HepG2 (cell line): Measurements from ENCODE around the gene SPATA33. TPM values are rescaled to one million over a fixed set of nuclear protein-coding genes. Genes with fewer than 3 reads are reported as not detected.

ENCODE experiments used
- FOXK2 ChIP-seq: fragments of 450-650 bp; IDR thresholded peaks from 2 replicates; pipeline ENCODE4 v1.6.1; 2016
- GLI4 ChIP-seq: sonication (generic); formaldehyde crosslinking; IDR thresholded peaks from 2 replicates; pipeline ENCODE4 v1.5.1; 2020; ENCODE audit warnings: missing genetic modification reagents, mild to moderate bottlenecking, moderate library complexity, borderline replicate concordance
- HES4 ChIP-seq: sonication (generic); formaldehyde crosslinking; IDR thresholded peaks from 2 replicates; pipeline ENCODE4 v1.9.0; 2021; ENCODE audit warnings: mild to moderate bottlenecking, missing genetic modification reagents, borderline replicate concordance
- HMGA1 ChIP-seq: sonication (generic); formaldehyde crosslinking; conservative IDR thresholded peaks from 2 replicates; pipeline ENCODE4 v1.4.0; 2020; ENCODE audit warnings: missing genetic modification reagents
- HNF4A ChIP-seq: sonication (generic); formaldehyde crosslinking; IDR thresholded peaks from 2 replicates; pipeline ENCODE4 v1.4.0; 2020; ENCODE audit warnings: missing genetic modification reagents
- HOXA9 ChIP-seq: sonication (generic); formaldehyde crosslinking; IDR thresholded peaks from 2 replicates; pipeline ENCODE4 v1.8.1; 2022; ENCODE audit warnings: missing genetic modification reagents, mild to moderate bottlenecking, moderate library complexity, borderline replicate concordance
- IKZF4 ChIP-seq: sonication (generic); formaldehyde crosslinking; IDR thresholded peaks from 2 replicates; pipeline ENCODE4 v1.5.1; 2020; ENCODE audit warnings: borderline replicate concordance, mild to moderate bottlenecking, low read depth, missing genetic modification reagents; ENCODE audit errors: not compliant biosample characterization
- JUNB ChIP-seq: sonication (generic); formaldehyde crosslinking; IDR thresholded peaks from 2 replicates; pipeline ENCODE4 v1.8.0; 2022; ENCODE audit warnings: missing genetic modification reagents, mild to moderate bottlenecking, borderline replicate concordance
- KDM2A ChIP-seq: sonication (generic); formaldehyde crosslinking; IDR thresholded peaks from 2 replicates; pipeline ENCODE4 v1.4.0; 2020; ENCODE audit warnings: low read depth, missing genetic modification reagents, borderline replicate concordance
- MTF2 ChIP-seq: sonication (generic); formaldehyde crosslinking; IDR thresholded peaks from 2 replicates; pipeline ENCODE4 v1.5.0; 2020; ENCODE audit warnings: missing genetic modification reagents, borderline replicate concordance
- RARG ChIP-seq: sonication (generic); formaldehyde crosslinking; IDR thresholded peaks from 2 replicates; pipeline ENCODE4 v1.4.0; 2020; ENCODE audit warnings: low read depth, mild to moderate bottlenecking, missing genetic modification reagents
- TBX3 ChIP-seq: fragments of 450-650 bp; IDR thresholded peaks from 2 replicates; pipeline ENCODE4 v1.6.1; 2017; ENCODE audit warnings: antibody characterized with exemption, mild to moderate bottlenecking, inconsistent platforms, borderline replicate concordance
- THAP11 ChIP-seq: IDR thresholded peaks from 2 replicates; pipeline ENCODE4 v1.6.1; 2016; ENCODE audit warnings: missing biosample characterization, missing genetic modification reagents
- YEATS4 ChIP-seq: sonication (generic); formaldehyde crosslinking; IDR thresholded peaks from 2 replicates; pipeline ENCODE4 v1.4.0; 2020; ENCODE audit warnings: missing genetic modification reagents, borderline replicate concordance
- ZNF138 ChIP-seq: sonication (generic); formaldehyde crosslinking; IDR thresholded peaks from 2 replicates; pipeline ENCODE4 v1.5.0; 2020; ENCODE audit warnings: mild to moderate bottlenecking, low read depth, missing genetic modification reagents
- ZNF256 ChIP-seq: sonication (generic); formaldehyde crosslinking; conservative IDR thresholded peaks from 2 replicates; pipeline ENCODE4 v1.4.0; 2020; ENCODE audit warnings: missing genetic modification reagents
- ZNF274 ChIP-seq: sonication (generic); formaldehyde crosslinking; IDR thresholded peaks from 2 replicates; pipeline ENCODE4 v1.5.1; 2020; ENCODE audit warnings: mild to moderate bottlenecking, missing genetic modification reagents
- ZNF7 ChIP-seq: IDR thresholded peaks from 2 replicates; pipeline ENCODE4 v1.6.1; 2016; ENCODE audit warnings: missing biosample characterization, missing genetic modification reagents
- ZNF788 ChIP-seq: sonication (generic); formaldehyde crosslinking; IDR thresholded peaks from 2 replicates; pipeline ENCODE4 v1.5.0; 2020; ENCODE audit warnings: mild to moderate bottlenecking, missing genetic modification reagents, borderline replicate concordance
- polyA plus RNA-seq, 8 experiments: library from polyadenylated mRNA; depleted of rRNA in 3 of 8; stranded (reverse) in 7 of 8; unstranded in 1 of 8; fragments of >200 nt; fragmentation: Illumina TruSeq in 4 of 8; extraction: Trizol in 4 of 8; gene quantifications; 2 replicates each; pipeline versions ENCODE4 v1.2.1 to v1.2.3, GENCODE V29; 2011 to 2016; ENCODE audit warnings: low read depth in 4 of 8, missing spikeins in 1 of 8, mixed read lengths in 1 of 8; ENCODE audit not compliant: insufficient read depth in 1 of 8
- total RNA-seq, 5 experiments: library from RNA; depleted of rRNA; stranded (reverse); fragments of >200 nt; fragmentation: Illumina TruSeq; extraction: Trizol; gene quantifications; 2 replicates each; pipeline ENCODE4 v1.2.3, GENCODE V29; 2016; ENCODE audit warnings: low read depth in 1 of 5
- TF ChIP-seq, protein P1 (sequence below): sonication (generic); formaldehyde crosslinking; IDR thresholded peaks from 2 replicates; pipeline ENCODE4 v1.5.0; 2020; ENCODE audit warnings: missing genetic modification reagents
- TF ChIP-seq, protein P2 (sequence below): sonication (generic); formaldehyde crosslinking; IDR thresholded peaks from 2 replicates; pipeline ENCODE4 v1.9.0; 2022; ENCODE audit warnings: low read depth, missing genetic modification reagents
- TF ChIP-seq, protein P3 (sequence below): sonication (generic); formaldehyde crosslinking; IDR thresholded peaks from 2 replicates; pipeline ENCODE4 v1.4.0; 2020; ENCODE audit warnings: missing genetic modification reagents, mild to moderate bottlenecking, borderline replicate concordance

SPATA33 gene
- total and polyA plus RNA-seq, 2 of the 13 experiments (the other 11 are each of a cell fraction or from before 2014, with no cell fraction given): 5.7 to 11.0 TPM

DNA sequence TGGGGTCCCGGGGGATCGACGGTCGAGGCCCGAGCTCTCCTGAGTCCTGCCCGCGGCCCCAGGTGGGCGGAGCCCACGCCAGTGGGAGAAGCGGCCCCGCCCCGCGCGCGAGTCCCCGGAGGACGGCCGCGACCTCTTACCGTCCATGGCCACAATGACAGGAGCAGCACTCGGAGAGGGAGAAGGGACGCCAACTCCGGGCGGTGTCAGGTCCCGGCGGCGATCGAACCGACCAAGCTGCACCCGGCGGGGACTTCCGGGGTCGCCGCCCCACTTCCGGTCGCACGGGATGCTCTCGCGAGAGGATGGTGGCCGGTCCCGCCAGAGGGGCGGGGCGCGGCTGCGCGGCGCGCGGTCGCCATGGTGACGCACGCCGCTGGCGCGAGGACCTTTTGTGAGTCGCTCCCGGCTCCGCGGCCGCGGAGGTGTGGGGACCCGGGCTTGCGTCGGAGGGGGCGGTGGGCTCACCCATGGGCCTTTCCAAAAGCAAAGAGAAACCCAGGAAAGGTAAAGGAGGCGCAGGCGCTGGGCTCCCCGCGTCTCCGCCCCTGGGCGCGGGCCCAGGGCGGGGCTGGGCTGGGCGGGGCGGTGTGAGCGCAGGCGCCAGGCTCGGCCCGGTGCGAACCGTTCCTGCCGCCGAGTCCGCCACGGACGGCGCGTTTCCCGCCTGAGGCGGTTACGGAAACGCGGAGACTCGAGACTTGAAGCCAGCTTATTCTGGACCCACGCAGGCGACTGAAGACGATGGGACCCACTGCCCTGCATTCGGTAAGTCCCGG is at the start of gene SPATA33, which contains the start of gene CHMP1A (continued):
- TF ChIP-seq, protein P1, sequence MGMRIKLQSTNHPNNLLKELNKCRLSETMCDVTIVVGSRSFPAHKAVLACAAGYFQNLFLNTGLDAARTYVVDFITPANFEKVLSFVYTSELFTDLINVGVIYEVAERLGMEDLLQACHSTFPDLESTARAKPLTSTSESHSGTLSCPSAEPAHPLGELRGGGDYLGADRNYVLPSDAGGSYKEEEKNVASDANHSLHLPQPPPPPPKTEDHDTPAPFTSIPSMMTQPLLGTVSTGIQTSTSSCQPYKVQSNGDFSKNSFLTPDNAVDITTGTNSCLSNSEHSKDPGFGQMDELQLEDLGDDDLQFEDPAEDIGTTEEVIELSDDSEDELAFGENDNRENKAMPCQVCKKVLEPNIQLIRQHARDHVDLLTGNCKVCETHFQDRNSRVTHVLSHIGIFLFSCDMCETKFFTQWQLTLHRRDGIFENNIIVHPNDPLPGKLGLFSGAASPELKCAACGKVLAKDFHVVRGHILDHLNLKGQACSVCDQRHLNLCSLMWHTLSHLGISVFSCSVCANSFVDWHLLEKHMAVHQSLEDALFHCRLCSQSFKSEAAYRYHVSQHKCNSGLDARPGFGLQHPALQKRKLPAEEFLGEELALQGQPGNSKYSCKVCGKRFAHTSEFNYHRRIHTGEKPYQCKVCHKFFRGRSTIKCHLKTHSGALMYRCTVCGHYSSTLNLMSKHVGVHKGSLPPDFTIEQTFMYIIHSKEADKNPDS (CRISPR knock-in tag): peak; percentile 73; the same call in 1 of the 2 replicates
- 0 out of 2 replicates have a peak, but pooled peaks have one; percentile 46 for TF ChIP-seq GLI4
- peak; percentile 37; the same call in 1 of the 2 replicates for TF ChIP-seq HNF4A (CRISPR knock-in tag)
- TF ChIP-seq ZNF7 (CRISPR knock-in tag): no peak
- TF ChIP-seq ZNF274: peak; percentile 73
- peak; percentile 87; the same call in 1 of the 2 replicates for TF ChIP-seq KDM2A
- peak; percentile 63 for TF ChIP-seq IKZF4 (CRISPR knock-in tag)
- peak; percentile 85 for TF ChIP-seq ZNF138 (CRISPR knock-in tag)
- peak; percentile 83 for TF ChIP-seq YEATS4 (CRISPR knock-in tag)
- peak; percentile 78; the same call in 1 of the 2 replicates for TF ChIP-seq ZNF256 (CRISPR knock-in tag)
- TF ChIP-seq RARG (CRISPR knock-in tag): no peak
- TF ChIP-seq JUNB: no peak
- peak; percentile 50; the same call in 1 of the 2 replicates for TF ChIP-seq ZNF788 (CRISPR knock-in tag)
- TF ChIP-seq HMGA1 (CRISPR knock-in tag): no peak
- TF ChIP-seq TBX3: no peak
- peak; percentile 87; the same call in 1 of the 2 replicates for TF ChIP-seq HES4 (CRISPR knock-in tag)
- peak; percentile 90 for TF ChIP-seq THAP11 (CRISPR knock-in tag)
- TF ChIP-seq, protein P2, sequence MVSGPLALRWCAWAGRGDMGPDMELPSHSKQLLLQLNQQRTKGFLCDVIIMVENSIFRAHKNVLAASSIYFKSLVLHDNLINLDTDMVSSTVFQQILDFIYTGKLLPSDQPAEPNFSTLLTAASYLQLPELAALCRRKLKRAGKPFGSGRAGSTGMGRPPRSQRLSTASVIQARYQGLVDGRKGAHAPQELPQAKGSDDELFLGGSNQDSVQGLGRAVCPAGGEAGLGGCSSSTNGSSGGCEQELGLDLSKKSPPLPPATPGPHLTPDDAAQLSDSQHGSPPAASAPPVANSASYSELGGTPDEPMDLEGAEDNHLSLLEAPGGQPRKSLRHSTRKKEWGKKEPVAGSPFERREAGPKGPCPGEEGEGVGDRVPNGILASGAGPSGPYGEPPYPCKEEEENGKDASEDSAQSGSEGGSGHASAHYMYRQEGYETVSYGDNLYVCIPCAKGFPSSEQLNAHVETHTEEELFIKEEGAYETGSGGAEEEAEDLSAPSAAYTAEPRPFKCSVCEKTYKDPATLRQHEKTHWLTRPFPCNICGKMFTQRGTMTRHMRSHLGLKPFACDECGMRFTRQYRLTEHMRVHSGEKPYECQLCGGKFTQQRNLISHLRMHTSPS (CRISPR knock-in tag): 0 out of 2 replicates have a peak, but pooled peaks have one; percentile 30
- no peak for TF ChIP-seq FOXK2
- TF ChIP-seq, protein P3, sequence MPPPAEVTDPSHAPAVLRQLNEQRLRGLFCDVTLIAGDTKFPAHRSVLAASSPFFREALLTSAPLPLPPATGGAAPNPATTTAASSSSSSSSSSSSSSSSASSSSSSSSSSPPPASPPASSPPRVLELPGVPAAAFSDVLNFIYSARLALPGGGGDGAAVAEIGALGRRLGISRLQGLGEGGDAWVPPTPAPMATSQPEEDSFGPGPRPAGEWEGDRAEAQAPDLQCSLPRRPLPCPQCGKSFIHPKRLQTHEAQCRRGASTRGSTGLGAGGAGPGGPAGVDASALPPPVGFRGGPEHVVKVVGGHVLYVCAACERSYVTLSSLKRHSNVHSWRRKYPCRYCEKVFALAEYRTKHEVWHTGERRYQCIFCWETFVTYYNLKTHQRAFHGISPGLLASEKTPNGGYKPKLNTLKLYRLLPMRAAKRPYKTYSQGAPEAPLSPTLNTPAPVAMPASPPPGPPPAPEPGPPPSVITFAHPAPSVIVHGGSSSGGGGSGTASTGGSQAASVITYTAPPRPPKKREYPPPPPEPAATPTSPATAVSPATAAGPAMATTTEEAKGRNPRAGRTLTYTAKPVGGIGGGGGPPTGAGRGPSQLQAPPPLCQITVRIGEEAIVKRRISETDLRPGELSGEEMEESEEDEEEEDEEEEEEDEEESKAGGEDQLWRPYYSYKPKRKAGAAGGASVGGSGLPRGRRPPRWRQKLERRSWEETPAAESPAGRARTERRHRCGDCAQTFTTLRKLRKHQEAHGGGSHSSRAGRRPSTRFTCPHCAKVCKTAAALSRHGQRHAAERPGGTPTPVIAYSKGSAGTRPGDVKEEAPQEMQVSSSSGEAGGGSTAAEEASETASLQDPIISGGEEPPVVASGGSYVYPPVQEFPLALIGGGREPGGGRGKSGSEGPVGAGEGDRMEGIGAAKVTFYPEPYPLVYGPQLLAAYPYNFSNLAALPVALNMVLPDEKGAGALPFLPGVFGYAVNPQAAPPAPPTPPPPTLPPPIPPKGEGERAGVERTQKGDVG: no peak
- TF ChIP-seq MTF2 (CRISPR knock-in tag): 0 out of 2 replicates have a peak, but pooled peaks have one; percentile 58
- TF ChIP-seq HOXA9 (CRISPR knock-in tag): 0 out of 2 replicates have a peak, but pooled peaks have one; percentile 35
